NB4 (cell line): ENCODE measurements around the gene PPP2R2D.

Experiments
- MYC ChIP-seq: IDR thresholded peaks from 2 replicates; pipeline ENCODE4 v1.6.1; 2011; ENCODE audit warnings: low read depth, low read length
- POLR2A ChIP-seq: IDR thresholded peaks from 2 replicates; pipeline ENCODE4 v1.6.1; 2011; ENCODE audit warnings: mild to moderate bottlenecking; ENCODE audit not compliant: insufficient read length; ENCODE audit errors: extremely low read depth
- TF ChIP-seq, protein P1 (sequence below): IDR thresholded peaks from one replicate; pipeline ENCODE4 v1.5.1; 2012; ENCODE audit warnings: low read depth, low read length

DNA sequence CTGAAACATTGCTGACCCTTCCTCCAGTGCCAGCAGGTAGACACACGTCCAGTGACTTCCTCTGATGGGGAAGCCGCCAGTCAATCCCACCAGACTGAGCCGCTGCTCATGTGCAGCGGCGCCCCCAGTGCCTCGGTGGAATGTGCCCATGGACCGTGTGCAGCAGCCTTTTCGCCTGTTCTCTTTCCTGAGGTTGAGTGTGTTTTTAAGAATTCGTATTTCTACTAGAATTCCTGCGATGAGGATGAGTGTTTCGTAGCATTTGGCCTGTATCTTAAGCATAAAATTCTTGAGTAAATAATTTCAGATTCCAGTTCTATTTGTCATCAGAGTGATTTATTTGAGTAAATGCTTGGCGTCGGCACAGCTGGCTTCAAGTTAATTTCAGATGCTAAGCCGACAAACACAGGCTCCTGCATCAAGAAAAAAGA, 45.5 kb downstream of the PPP2R2D start:
- TF ChIP-seq, protein P1, sequence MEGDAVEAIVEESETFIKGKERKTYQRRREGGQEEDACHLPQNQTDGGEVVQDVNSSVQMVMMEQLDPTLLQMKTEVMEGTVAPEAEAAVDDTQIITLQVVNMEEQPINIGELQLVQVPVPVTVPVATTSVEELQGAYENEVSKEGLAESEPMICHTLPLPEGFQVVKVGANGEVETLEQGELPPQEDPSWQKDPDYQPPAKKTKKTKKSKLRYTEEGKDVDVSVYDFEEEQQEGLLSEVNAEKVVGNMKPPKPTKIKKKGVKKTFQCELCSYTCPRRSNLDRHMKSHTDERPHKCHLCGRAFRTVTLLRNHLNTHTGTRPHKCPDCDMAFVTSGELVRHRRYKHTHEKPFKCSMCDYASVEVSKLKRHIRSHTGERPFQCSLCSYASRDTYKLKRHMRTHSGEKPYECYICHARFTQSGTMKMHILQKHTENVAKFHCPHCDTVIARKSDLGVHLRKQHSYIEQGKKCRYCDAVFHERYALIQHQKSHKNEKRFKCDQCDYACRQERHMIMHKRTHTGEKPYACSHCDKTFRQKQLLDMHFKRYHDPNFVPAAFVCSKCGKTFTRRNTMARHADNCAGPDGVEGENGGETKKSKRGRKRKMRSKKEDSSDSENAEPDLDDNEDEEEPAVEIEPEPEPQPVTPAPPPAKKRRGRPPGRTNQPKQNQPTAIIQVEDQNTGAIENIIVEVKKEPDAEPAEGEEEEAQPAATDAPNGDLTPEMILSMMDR, result no peak
- no peak for TF ChIP-seq POLR2A
- no peak for TF ChIP-seq MYC
